Thoracic aorta (tissue), 2 donors: ENCODE results near the gene MYOM1. TPM values are rescaled to one million over a fixed set of nuclear protein-coding genes. Genes with fewer than 3 reads are reported as not detected.

Experiments used
- ATAC-seq: fragments of 150-250 bp; one replicate; pipeline ENCODE4 v1.8.0; 2017; ENCODE audit warnings: low read depth; ENCODE audit not compliant: insufficient number of reproducible peaks, low FRiP score
- DNase-seq: peaks from one replicate; pipeline ENCODE4 v3.0.0-alpha.2; 2020; ENCODE audit warnings: low spot score
- H3K27ac ChIP-seq, 2 donors: fragments of 200-600 bp; sonication (generic); 1 replicate in 1 of 2; 2 replicates in 1 of 2; pipeline ENCODE4 v1.5.1; 2016; ENCODE audit warnings: mild to moderate bottlenecking in 2 of 2, moderate library complexity in 2 of 2
- H3K27me3 ChIP-seq: fragments of 200-600 bp; sonication (generic); replicated peaks from 2 replicates; pipeline ENCODE4 v1.6.0; 2016; ENCODE audit warnings: mild to moderate bottlenecking; ENCODE audit not compliant: insufficient read depth
- H3K36me3 ChIP-seq: fragments of 200-600 bp; sonication (generic); one replicate; pipeline ENCODE4 v1.5.1; 2016
- H3K4me1 ChIP-seq, 2 donors: fragments of 200-600 bp; sonication (generic); 1 replicate in 1 of 2; 2 replicates in 1 of 2; pipeline versions ENCODE4 v1.5.1 to v1.6.0; 2016; ENCODE audit warnings: low read depth in 2 of 2, mild to moderate bottlenecking in 1 of 2; ENCODE audit not compliant: control insufficient read depth in 1 of 2
- H3K4me3 ChIP-seq: fragments of 200-600 bp; sonication (generic); 2 replicates; pipeline ENCODE4 v1.5.1; 2016; ENCODE audit warnings: mild to moderate bottlenecking
- H3K9me3 ChIP-seq: fragments of 200-600 bp; sonication (generic); 2 replicates; pipeline ENCODE4 v1.5.1; 2016
- CTCF ChIP-seq: fragments of 200-600 bp; sonication (generic); IDR thresholded peaks from one replicate; pipeline ENCODE4 v1.5.1; 2019; ENCODE audit warnings: antibody characterized with exemption
- total RNA-seq, 2 donors: library from RNA; depleted of rRNA; stranded (reverse); fragments of >200 nt; gene quantifications; one replicate each; pipeline versions ENCODE4 v1.1.0 to v1.2.3, GENCODE V29; 2016

The MYOM1 gene
- total RNA-seq, 2 donors from 2014 or later, result 16.1 to 27.2 TPM

DNA sequence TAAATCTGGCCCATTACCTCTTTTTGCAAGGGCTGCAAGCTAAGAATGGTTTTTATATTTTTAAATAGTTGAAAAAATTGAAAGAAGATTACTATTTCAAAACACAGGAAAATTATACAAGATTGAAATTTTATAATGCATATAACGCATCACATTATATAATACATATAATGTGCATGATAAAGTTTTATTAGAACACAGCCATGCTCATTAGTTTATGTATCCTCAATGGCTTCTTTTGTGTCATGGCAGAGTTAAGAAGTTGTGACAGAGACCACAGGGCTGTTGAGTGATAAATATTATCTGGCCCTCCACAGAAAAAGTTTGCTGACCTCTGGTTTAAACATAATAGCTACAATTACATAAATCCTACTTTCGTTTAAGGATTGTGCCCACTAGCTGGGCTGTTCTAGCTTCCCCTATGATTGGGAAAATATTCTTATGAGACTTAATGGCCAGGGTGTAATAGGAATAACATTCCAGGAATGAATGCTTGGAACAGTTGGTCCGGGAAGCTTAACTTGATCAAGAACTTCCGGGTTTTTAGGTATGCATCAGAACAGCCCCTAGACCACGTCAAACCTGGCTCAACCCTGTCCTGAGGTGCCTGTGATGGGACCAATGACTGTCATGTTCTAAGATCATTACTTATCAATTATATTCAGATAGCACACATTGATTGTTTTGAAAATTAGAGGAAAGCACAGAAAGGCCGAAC, 108.1 kb downstream of the MYOM1 start:
- Histone ChIP-seq H3K36me3 (peaks cover 3% of the 10 kb centered on the region), H3K9me3 (no peaks in the 10 kb centered on the region), H3K4me1 (peaks cover 5 to 7% of the 10 kb centered on the region in 2 donors), H3K27me3 (no peaks in the 10 kb centered on the region), H3K4me3 (no peak overlapping the region), H3K27ac (peak overlapping the region in 1 of 2 donors; percentile 14)
- DNase-seq (no peak), ATAC-seq (no peak)
- TF ChIP-seq CTCF, result no peak

DNA sequence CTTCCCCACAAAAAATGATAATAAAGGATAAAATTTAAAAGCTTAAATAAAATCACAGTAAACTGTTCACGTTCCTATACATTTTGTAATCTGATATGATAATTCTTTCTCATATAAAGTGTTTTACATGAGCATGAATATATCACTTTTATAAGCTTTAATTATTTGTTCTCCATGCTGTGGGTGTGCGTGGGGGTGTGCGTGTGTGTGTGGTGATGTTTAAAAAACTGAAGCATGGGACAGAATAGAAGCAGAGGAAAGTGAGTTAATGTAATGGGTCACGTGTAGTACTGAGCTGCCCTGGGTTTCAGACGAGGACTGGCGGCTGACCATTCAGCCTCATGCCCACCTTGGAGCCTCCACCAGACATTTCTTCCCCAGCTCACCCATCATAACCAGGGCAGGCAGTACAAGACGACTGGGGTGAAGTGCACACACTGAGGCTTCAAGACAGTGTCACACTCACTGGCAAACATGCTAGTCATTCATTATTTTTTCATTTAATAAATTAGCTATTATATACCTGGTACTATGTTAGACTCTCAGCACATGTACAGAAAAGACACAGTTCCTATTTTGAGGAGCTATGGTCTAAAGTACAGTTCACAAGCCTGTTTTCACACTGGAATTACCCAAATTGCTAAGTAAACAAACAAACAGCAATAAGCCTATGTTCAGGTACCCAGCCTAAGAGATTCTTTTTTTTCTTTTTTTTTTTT, 109.6 kb downstream of the MYOM1 start:
- no peak for ATAC-seq
- Histone ChIP-seq H3K27me3 (no peaks in the 10 kb centered on the region), H3K4me3 (no peak overlapping the region), H3K9me3 (no peaks in the 10 kb centered on the region), H3K36me3 (no peaks in the 10 kb centered on the region), H3K4me1 (peaks cover 5 to 7% of the 10 kb centered on the region in 2 donors), H3K27ac (no peak overlapping the region)
- DNase-seq, result no peak
- no peak for TF ChIP-seq CTCF

- no peak for ATAC-seq
- no peak for DNase-seq
- TF ChIP-seq CTCF, result no peak
- no peak overlapping the region for H3K27ac ChIP-seq
- H3K4me3 ChIP-seq, result no peak overlapping the region
- H3K27me3 ChIP-seq, result no peaks in the 10 kb centered on the region
- H3K9me3 ChIP-seq, result no peaks in the 10 kb centered on the region
- no peaks in the 10 kb centered on the region for H3K36me3 ChIP-seq
- peaks cover 15 to 28% of the 10 kb centered on the region in 2 donors for H3K4me1 ChIP-seq
These were observed 112.0 kb downstream of the MYOM1 start for GRCh38 chr18:3107740-3108151.

DNA sequence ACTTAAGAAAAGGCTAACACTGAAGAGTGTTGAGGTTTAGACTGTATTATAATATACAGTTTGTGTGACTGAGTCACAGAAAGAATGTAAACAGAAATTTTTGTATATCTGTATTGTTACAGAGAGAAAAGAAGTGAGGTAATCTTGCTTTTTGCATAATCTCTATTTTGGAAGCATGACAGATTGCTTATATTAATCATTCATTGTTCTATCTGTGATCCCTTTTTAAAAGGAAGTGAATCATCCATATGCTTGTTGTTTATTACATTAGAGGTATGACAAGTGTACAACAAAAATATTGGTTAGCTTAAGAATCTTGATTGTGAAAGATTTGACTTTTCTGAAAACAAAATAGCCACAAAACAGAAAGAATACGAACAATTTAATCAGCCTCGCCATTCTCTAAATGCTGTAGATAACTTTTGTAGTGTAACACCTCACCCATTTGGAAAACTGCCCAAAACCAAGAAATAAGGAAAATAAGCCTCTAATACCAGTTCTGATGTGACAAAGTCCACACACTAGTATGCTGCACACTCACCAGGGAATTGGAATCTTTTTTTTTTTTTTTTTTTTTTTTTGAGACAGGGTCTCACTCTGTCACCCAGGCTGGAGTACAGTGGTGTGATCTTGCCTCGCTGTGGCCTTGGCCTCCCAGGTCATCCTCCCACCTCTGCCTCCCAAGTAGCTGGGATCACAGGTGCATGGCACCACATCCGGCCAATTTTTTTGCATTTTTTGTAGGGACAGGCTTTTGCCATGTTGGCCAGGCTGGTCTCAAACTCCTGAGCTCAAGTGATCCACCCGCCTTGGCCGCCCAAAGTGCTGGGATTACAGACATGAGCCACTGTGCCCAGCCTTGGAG, 115.3 kb downstream of the MYOM1 start:
- H3K27ac ChIP-seq, result peak overlapping the region in 1 of 2 donors; percentile 8
- ATAC-seq (no peak), DNase-seq (no peak)
- H3K4me1 ChIP-seq, result peaks cover 10 to 21% of the 10 kb centered on the region in 2 donors
- no peak overlapping the region for H3K4me3 ChIP-seq
- H3K9me3 ChIP-seq, result no peaks in the 10 kb centered on the region
- peaks cover 6% of the 10 kb centered on the region for H3K36me3 ChIP-seq
- TF ChIP-seq CTCF, result no peak
- H3K27me3 ChIP-seq, result no peaks in the 10 kb centered on the region

DNA sequence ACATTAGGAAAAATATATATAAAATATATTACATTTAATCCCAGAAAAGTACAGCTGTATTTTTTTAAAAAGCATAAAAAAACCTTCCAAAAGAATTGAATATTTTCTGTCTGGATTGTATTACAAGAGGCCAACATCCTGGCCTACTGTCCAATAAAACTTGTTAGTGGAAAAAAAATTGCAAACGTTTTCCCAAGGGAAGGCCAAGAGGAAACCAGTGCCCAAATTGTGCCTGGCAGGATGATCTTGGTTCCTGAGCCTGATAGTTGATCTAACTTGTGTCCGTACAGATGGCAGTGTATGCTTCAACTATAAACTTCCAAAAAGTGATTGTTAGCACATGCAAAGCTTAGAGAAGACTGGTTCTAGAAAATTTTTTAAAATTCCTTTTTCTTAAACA, 116.2 kb downstream of the MYOM1 start:
- Histone ChIP-seq H3K4me1 (peaks cover 10 to 21% of the 10 kb centered on the region in 2 donors), H3K36me3 (peaks cover 6% of the 10 kb centered on the region), H3K9me3 (no peaks in the 10 kb centered on the region), H3K27me3 (no peaks in the 10 kb centered on the region), H3K4me3 (no peak overlapping the region), H3K27ac (peak overlapping the region in 1 of 2 donors; percentile 3)
- ATAC-seq, result no peak
- DNase-seq, result no peak
- TF ChIP-seq CTCF, result no peak
